ENCODE data around the gene ARHGAP31.
"Not testable (repeated sequence)": the region's sequence is repeated elsewhere in the genome, so short reads cannot be mapped to it uniquely, and the experiment has no call there.

ARHGAP31 gene

GRCh38 chr3:119294696-119295671 lies 801 bp downstream of the ARHGAP31 start:
- DNase-seq = no peak

GRCh38 chr3:119295816-119296726 lies 1.9 kb downstream of the ARHGAP31 start:
- DNase-seq = no peak

GRCh38 chr3:119296727-119297122 lies 2.5 kb downstream of the ARHGAP31 start:
- no peak for DNase-seq

DNA sequence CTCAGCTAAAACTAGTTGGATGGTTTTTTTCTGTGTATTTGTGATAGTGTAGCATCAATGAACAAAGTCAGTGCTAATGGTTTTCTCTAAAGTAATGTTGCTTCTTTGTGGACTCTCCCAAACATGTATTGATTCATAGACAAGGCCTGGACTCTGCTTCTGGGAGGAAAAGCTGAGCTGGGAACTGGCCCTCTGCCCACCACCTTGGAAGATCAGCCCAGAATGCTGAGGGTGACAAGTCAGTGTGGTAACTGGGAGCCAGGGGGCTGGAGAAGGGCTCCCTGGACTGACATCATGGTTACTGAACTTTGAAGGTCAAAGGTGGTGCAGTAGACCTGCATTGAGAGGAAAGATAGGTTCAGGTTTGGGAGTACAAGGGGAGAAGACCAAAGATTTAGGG lies 3.0 kb downstream of the ARHGAP31 start:
- no peak for DNase-seq

DNA sequence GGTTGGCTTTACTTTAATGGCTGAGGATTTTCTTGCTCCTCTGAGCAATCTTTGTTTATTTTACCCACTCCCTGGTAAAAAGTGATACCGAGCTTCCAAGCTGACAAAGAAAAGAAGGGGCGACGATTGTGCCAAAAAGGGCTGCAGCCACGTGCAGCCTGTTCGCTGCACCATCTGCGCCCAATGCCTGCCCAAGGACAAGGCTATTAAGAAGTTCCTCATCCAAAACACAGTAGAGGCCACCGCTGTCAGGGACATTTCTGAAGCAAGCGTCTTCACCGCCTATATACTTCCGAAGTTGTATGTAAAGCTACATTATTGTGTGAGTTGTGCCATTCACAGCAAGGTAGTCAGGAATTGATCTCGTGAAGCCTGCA lies 4.4 kb downstream of the ARHGAP31 start:
- DNase-seq = no peak

DNA sequence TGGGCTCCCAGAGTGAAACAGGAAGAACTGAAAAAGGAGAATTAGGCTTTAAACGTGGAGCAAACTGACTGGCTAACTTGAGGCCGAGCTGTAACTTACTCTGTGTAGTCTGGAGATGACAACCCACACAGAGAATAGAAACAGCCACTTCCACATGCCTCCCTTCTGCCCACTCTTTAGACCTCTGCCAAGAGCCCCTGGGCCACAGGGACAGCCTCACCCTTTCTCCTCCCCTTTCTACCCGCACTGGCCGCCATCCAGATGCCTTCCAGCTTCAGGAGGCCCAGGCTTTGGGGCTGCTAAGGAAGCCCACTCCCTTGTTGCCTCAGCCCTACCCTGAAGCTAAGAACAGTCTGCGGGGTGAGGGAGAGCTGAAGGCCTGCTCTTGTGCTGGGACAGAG lies 6.8 kb downstream of the ARHGAP31 start:
- DNase-seq = no peak

DNA sequence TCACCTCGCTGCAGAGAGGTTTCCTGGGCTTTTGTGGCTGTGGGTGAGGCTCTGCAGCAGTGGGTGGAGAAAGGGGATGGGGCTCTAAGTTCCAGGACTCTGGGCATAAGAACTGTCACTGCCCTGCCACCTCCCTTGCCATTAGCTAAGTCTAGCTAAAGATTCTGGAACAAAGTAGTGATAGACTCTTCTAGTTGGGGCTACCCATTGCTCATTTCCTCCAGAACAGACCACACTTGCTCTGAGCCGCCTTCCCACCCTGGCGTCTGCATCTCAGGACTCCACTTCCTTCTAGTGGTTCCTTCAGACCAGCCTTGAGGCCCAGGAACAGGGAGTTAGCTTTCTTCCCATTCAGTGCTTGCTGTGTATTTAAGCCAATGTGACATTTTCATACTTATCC lies 7.5 kb downstream of the ARHGAP31 start:
- DNase-seq = no peak

GRCh38 chr3:119302697-119303551 lies 8.7 kb downstream of the ARHGAP31 start:
- no peak for DNase-seq

- no peak for DNase-seq
Measured at GRCh38 chr3:119304201-119304713, 10.1 kb downstream of the ARHGAP31 start.

- DNase-seq = no peak
Measured at GRCh38 chr3:119305286-119305685, 11.1 kb downstream of the ARHGAP31 start.

DNA sequence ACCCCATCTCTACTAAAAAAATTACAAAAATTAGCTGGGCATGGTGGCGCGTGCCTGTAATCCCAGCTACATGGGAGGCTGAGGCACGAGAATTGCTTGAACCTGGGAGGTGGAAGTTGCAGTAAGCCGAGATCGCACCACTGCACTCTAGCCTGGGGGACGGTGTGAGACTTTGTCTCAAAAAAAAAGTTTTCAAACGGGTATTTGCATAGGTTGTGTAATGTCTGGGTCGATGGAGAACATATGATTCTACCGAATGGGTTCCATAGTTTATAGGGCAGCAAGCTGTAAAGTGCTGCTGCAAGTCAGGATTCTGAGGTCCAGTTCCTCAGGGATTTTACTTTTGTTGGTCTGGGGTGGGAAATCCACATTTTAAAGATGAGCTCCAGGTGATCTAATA lies 12.2 kb downstream of the ARHGAP31 start:
- not testable (repeated sequence) for DNase-seq

DNA sequence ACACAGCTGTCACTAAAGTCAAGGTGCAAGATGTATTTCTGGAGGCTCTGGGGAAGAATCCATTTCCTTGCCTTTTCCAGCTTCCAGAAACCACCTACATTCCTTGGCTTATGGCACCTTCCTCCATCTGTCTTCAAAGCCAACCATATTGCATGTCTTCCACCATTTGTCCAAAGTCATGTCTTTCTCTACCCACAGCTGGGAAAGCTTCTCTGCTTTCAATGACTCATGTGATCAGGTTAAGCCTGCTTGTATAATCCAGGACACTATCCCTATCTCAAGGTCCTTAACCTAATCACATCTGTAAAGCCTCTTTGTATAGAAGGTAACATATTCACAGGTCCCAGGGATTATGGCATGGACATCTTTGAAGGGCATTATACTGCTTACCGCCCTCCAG lies 14.2 kb downstream of the ARHGAP31 start:
- no peak for DNase-seq

DNA sequence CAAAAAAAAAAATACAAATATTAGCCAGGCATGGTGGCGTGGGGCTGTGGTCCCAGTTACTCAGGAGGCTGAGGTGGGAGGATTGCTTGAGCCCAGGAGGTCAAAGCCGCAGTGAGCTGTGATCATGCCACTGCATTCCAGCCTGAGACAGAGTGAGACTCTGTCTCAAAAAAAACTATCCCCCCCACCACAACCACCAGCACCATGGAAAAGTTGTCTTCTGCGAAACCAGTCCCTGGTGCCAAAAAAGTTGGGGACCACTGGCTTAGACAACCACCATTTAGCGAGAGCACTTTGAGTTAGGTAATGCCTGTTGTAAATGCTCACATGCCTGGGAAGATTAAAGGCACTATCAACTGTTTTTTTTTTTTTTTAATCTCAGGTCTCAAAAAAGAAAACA lies 15.4 kb downstream of the ARHGAP31 start:
- DNase-seq = no peak

DNA sequence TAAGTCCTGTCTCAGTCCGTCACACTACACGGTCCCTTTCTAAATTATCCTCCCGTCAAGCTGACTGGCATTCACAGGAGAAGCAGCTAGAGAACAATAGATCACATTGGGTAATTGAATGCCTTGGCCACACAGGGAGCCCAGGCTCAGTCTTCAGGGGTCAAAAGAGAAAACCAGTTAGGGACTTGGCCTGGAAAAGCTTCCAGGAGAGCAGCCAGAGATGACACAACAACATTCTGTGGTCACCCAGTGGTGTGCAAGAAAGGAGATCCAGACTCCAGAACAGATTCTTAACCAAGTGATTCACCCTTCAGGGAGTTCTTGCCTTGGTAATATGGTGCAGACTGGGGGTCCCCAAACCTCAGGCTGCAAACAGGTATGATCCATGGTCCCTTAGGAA lies 15.9 kb downstream of the ARHGAP31 start:
- no peak for DNase-seq

- DNase-seq = no peak
Measured at GRCh38 chr3:119311081-119311925, 17.1 kb downstream of the ARHGAP31 start.

- DNase-seq = no peak
Measured at GRCh38 chr3:119313461-119313860, 19.3 kb downstream of the ARHGAP31 start.

- no peak for DNase-seq
Measured at GRCh38 chr3:119314821-119315220, 20.6 kb downstream of the ARHGAP31 start.

- no peak for DNase-seq
Measured at GRCh38 chr3:119315600-119316312, 21.6 kb downstream of the ARHGAP31 start.

DNA sequence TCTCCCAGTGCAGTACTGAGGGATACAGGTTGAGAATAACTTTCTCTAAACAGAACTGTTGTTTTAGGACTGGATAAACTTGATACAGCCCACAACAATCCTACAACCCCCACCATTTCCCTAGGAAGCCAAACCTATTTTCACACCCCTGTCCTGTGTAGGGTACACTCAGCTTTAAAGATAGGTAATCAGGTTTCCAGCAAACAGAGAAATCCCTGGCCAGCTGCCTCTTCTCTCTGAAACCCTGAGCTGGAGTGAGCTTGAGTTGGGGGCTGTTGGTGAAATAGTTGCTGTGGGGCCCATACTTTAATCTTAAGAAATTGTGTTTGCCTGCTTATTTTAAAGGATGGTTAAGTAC lies 22.1 kb downstream of the ARHGAP31 start:
- DNase-seq = no peak

GRCh38 chr3:119318876-119319275 lies 24.7 kb downstream of the ARHGAP31 start:
- no peak for DNase-seq

- DNase-seq = no peak
Measured at GRCh38 chr3:119319311-119319710, 25.1 kb downstream of the ARHGAP31 start.

Measured in NK-92 treated with Interleukin-12 subunit alpha and Interleukin-12 subunit beta, amount 100 ng/mL, for 24 hours (cell line).